Measurements from ENCODE around the gene UTP4. TPM values are rescaled to one million over a fixed set of nuclear protein-coding genes. Genes with fewer than 3 reads are reported as not detected.

The UTP4 gene
- total RNA-seq, 6 donors from 2014 or later: 10.9 to 38.8 (median 28.4) TPM

DNA sequence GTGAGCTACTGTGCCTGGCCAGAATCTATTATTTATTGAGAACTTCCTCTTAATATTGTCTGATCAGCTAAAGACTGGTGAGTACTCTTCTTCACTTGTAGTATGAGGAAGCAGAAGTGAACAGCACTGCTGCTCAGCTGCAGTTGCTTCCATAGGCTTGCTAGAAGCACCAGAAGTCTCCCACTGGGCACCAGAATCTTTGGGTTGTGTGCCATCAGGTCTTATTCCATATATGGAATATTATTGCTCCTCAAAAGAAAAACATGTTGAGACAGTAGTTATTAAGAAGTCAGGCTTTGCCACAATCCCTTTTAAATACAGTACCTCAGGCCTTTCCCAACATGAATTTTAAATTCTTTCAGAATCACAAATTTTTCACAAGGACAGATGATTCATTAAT lies 71.7 kb downstream of the UTP4 start:
- no peak overlapping the region for H3K4me3 ChIP-seq
- TF ChIP-seq POLR2AphosphoS5 (IDR thresholded peaks at IDR 0.05): no peak
- TF ChIP-seq POLR2A (IDR thresholded peaks at IDR 0.05): no peak
- TF ChIP-seq, protein P1, sequence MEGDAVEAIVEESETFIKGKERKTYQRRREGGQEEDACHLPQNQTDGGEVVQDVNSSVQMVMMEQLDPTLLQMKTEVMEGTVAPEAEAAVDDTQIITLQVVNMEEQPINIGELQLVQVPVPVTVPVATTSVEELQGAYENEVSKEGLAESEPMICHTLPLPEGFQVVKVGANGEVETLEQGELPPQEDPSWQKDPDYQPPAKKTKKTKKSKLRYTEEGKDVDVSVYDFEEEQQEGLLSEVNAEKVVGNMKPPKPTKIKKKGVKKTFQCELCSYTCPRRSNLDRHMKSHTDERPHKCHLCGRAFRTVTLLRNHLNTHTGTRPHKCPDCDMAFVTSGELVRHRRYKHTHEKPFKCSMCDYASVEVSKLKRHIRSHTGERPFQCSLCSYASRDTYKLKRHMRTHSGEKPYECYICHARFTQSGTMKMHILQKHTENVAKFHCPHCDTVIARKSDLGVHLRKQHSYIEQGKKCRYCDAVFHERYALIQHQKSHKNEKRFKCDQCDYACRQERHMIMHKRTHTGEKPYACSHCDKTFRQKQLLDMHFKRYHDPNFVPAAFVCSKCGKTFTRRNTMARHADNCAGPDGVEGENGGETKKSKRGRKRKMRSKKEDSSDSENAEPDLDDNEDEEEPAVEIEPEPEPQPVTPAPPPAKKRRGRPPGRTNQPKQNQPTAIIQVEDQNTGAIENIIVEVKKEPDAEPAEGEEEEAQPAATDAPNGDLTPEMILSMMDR (IDR thresholded peaks at IDR 0.05): no peak
- no peak for TF ChIP-seq EP300 (IDR thresholded peaks at IDR 0.05)
- H3K27me3 ChIP-seq: no peaks in the 10 kb centered on the region
- H3K36me3 ChIP-seq: no peaks in the 10 kb centered on the region
- no peaks in the 10 kb centered on the region for H3K9me3 ChIP-seq
- H3K4me1 ChIP-seq: peaks cover 21 to 35% (median 27%) of the 10 kb centered on the region in 4 donors
- peak in 1 of 2 donors; percentile 63 for ATAC-seq (ENCODE audit: low FRiP score in 2 of 2)
- DNase-seq: no peak
- H3K27ac ChIP-seq: peak overlapping the region in 2 of 4 donors; percentile 9 to 36

DNA sequence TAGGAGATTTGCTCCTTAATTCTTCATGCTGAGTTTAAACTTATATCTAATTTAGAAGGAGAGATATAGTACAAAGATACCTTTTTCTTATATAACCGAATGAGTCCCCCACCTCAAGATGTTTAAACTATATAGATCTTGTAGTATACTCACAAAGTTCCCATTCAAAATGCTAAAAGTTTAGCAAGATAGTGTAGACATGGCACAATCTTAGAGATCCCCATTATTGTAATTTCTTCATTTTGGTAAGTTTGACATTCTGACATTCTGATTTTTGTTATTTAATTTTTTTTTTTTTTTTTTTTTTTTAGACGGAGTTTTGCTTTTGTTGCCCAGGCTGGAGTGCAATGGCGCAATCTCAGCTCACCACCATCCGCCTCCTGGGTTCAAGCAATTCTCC lies 77.3 kb downstream of the UTP4 start:
- ATAC-seq (ENCODE audit: low FRiP score in 2 of 2): no peak
- WGBS, 2 donors: 88 to 89% methylated on average over 4 of the region's 4 CpGs
- H3K9me3 ChIP-seq: no peaks in the 10 kb centered on the region
- no peak for DNase-seq
- no peaks in the 10 kb centered on the region for H3K27me3 ChIP-seq
- no peak overlapping the region for H3K27ac ChIP-seq
- no peak overlapping the region for H3K4me3 ChIP-seq
- no peak for TF ChIP-seq POLR2A (IDR thresholded peaks at IDR 0.05)
- no peak for TF ChIP-seq POLR2AphosphoS5 (IDR thresholded peaks at IDR 0.05)
- TF ChIP-seq, protein P1 (IDR thresholded peaks at IDR 0.05): no peak
- TF ChIP-seq EP300 (IDR thresholded peaks at IDR 0.05): no peak
- H3K4me1 ChIP-seq: peaks cover 5 to 11% (median 9%) of the 10 kb centered on the region in 4 donors
- no peaks in the 10 kb centered on the region for H3K36me3 ChIP-seq

DNA sequence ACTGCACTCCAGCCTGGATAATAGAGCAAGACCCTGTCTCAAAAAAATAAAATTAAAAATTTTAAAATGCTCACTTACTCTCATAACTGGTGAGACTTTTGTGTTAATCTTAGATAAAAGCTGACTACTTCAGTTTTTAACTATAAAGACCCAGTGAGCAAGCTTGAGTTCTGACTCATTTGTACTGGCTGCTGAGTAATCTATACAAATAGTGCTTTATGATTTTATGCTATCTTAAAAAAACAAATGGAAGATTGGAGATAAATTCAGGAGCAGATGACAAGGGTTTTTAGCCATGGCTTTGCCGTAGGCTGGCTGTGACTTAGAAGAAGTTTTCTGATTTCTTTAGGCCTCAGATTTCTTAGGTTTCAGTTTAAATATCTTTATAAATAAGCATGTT lies 85.0 kb downstream of the UTP4 start:
- Histone ChIP-seq H3K9me3 (no peaks in the 10 kb centered on the region), H3K4me1 (peaks cover 18 to 31% (median 24%) of the 10 kb centered on the region in 4 donors), H3K4me3 (no peak overlapping the region), H3K27me3 (no peaks in the 10 kb centered on the region), H3K27ac (no peak overlapping the region), H3K36me3 (no peaks in the 10 kb centered on the region)
- 64 to 75% methylated on average over 1 of the region's 1 CpG for WGBS, 2 donors
- no peak for DNase-seq
- TF ChIP-seq POLR2AphosphoS5 (IDR thresholded peaks at IDR 0.05): no peak
- TF ChIP-seq, protein P1 (IDR thresholded peaks at IDR 0.05): no peak
- no peak for TF ChIP-seq POLR2A (IDR thresholded peaks at IDR 0.05)
- no peak for TF ChIP-seq EP300 (IDR thresholded peaks at IDR 0.05)
- no peak for ATAC-seq (ENCODE audit: low FRiP score in 2 of 2)

Small RNAs within 50 kb of the gene (small RNA-seq; reads per million reads assigned to genes)
- 0 reads per million in 4 donors for gene RF00019
- gene RNU6-22P: 0 reads per million in 4 donors

Other genes with a start within 250 kb of the UTP4 start
- 10 to 100 TPM in 4 of 6 donors, 1 to 10 TPM in 2; 4.5 to 32.0 (median 15.8) TPM for gene HAS3, start 27.0 kb upstream of the UTP4 start, total RNA-seq
- gene CHTF8, start 61 bp upstream of the UTP4 start, total RNA-seq: 100 to 1,000 TPM in 1 of 6 donors, 10 to 100 TPM in 5; 33.5 to 103 (median 70.6) TPM
- 10 to 100 TPM; 24.1 to 41.2 (median 30.5) TPM for gene SNTB2, start 54.5 kb downstream of the UTP4 start, total RNA-seq
- gene VPS4A, start 178.7 kb downstream of the UTP4 start, total RNA-seq: 10 to 100 TPM; 27.8 to 48.6 (median 32.9) TPM
- gene PDF, start 197.9 kb downstream of the UTP4 start, total RNA-seq: 10 to 100 TPM in 5 of 6 donors, 1 to 10 TPM in 1; 6.9 to 22.0 (median 13.5) TPM
- gene COG8, start 206.9 kb downstream of the UTP4 start, total RNA-seq: 10 to 100 TPM; 33.5 to 62.9 (median 37.0) TPM
- 10 to 100 TPM in 4 of 6 donors, 1 to 10 TPM in 2; 2.7 to 21.0 (median 14.1) TPM for gene NIP7, start 207.1 kb downstream of the UTP4 start, total RNA-seq
- 1 to 10 TPM in 2 of 6 donors, under 1 TPM in 2, not detected in 2; 0.43 to 2.6 (median 1.1) TPM for gene TMED6, start 219.1 kb downstream of the UTP4 start, total RNA-seq